Progenitor cell of endocrine pancreas (in vitro differentiated cells): Measurements from ENCODE around the gene KLHL28. TPM values are rescaled to one million over a fixed set of nuclear protein-coding genes. Genes with fewer than 3 reads are reported as not detected.
"Not testable (repeated sequence)": the region's sequence is repeated elsewhere in the genome, so short reads cannot be mapped to it uniquely, and the experiment has no call there.

Experiments used
- DNase-seq: peaks from one replicate; pipeline ENCODE4 v3.0.0; 2021; ENCODE audit warnings: low spot score; ENCODE audit not compliant: unreplicated experiment
- H3K27ac Mint-ChIP-seq: 2 replicates; pipeline ENCODE4 v1.8.0; 2021; ENCODE audit warnings: mild to moderate bottlenecking, moderate library complexity, mixed read lengths
- H3K27me3 Mint-ChIP-seq: 2 replicates; pipeline ENCODE4 v1.8.0; 2021; ENCODE audit warnings: mixed read lengths
- H3K36me3 Mint-ChIP-seq: 2 replicates; pipeline ENCODE4 v1.8.0; 2022; ENCODE audit warnings: mixed read lengths; ENCODE audit not compliant: insufficient read depth
- H3K4me1 Mint-ChIP-seq: 2 replicates; pipeline ENCODE4 v1.8.0; 2021; ENCODE audit warnings: low read depth, mixed read lengths
- H3K4me3 Mint-ChIP-seq: 2 replicates; pipeline ENCODE4 v1.8.0; 2021; ENCODE audit warnings: low read depth, mild to moderate bottlenecking, moderate library complexity, mixed read lengths
- H3K9me3 Mint-ChIP-seq: 2 replicates; pipeline ENCODE4 v1.8.0; 2021; ENCODE audit warnings: low read depth, mixed read lengths
- total RNA-seq: library from RNA; stranded (reverse); gene quantifications from 2 replicates; pipeline ENCODE4 v1.2.1, GENCODE V29; 2021
- TF ChIP-seq, protein P1 (sequence below): fragments of 200-600 bp; sonication (generic); IDR thresholded peaks from one replicate; pipeline ENCODE4 v1.5.0; 2021; ENCODE audit warnings: antibody characterized with exemption, mild to moderate bottlenecking; ENCODE audit not compliant: unreplicated experiment

The KLHL28 gene
- total RNA-seq, 1 donor from 2014 or later: 17.9 TPM

DNA sequence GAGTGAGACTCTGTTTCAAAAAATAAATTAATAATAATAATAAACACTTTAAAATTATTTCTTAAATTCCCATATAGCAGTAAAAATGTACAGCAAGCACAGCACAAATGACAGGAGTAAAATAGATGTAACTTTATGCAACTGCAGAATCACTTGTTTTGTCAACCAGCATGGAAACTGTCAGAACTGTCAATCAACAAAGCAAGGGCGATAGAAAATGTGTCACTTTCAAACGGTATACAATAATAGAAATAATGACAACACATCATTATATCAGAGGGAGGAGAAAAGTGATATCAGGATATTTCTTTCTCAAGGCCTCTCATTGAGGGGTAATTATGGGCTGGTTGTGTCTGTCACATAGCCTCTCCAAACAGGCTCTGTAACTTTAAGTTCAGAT is 68.2 kb downstream of the KLHL28 start:
- TF ChIP-seq, protein P1, sequence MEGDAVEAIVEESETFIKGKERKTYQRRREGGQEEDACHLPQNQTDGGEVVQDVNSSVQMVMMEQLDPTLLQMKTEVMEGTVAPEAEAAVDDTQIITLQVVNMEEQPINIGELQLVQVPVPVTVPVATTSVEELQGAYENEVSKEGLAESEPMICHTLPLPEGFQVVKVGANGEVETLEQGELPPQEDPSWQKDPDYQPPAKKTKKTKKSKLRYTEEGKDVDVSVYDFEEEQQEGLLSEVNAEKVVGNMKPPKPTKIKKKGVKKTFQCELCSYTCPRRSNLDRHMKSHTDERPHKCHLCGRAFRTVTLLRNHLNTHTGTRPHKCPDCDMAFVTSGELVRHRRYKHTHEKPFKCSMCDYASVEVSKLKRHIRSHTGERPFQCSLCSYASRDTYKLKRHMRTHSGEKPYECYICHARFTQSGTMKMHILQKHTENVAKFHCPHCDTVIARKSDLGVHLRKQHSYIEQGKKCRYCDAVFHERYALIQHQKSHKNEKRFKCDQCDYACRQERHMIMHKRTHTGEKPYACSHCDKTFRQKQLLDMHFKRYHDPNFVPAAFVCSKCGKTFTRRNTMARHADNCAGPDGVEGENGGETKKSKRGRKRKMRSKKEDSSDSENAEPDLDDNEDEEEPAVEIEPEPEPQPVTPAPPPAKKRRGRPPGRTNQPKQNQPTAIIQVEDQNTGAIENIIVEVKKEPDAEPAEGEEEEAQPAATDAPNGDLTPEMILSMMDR: no peak
- no peaks in the 10 kb centered on the region for H3K27me3 Mint-ChIP-seq
- H3K27ac Mint-ChIP-seq: no peak overlapping the region
- H3K9me3 Mint-ChIP-seq: peaks cover 6% of the 10 kb centered on the region
- peaks cover 3% of the 10 kb centered on the region for H3K36me3 Mint-ChIP-seq
- DNase-seq: no peak
- no peak overlapping the region for H3K4me3 Mint-ChIP-seq
- peaks cover 7% of the 10 kb centered on the region for H3K4me1 Mint-ChIP-seq

DNA sequence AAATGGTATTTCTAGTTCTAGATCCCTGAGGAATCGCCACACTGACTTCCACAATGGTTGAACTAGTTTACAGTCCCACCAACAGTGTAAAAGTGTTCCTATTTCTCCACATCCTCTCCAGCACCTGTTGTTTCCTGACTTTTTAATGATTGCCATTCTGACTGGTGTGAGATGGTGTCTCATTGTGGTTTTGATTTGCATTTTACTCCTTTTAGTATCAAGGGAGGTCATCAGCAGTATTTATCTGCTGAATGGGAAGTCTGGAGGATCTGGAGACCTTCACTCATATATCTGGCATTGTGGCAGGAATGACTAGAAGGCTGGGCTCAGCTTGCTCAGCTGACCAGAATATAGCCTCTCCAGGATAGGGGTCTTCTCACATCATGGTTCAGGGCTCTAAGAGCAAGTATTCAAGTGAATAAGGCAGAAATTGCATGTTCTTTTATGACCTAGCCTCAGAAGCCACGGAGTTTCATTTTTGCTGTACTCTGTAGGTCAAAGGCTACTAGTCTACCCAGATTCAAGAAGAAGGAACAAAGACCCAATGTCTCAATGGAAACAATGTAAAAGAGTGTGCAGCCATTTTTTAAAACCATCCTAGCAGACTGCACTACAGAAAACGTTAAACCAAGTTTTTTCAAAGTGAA is 69.9 kb downstream of the KLHL28 start:
- not testable (repeated sequence) for H3K36me3 Mint-ChIP-seq, DNase-seq, H3K9me3 Mint-ChIP-seq, H3K4me1 Mint-ChIP-seq, H3K4me3 Mint-ChIP-seq, H3K27ac Mint-ChIP-seq, H3K27me3 Mint-ChIP-seq

- Mint-ChIP-seq H3K9me3 (peaks cover 4% of the 10 kb centered on the region), H3K36me3 (no peaks in the 10 kb centered on the region), H3K4me3 (no peak overlapping the region), H3K27me3 (no peaks in the 10 kb centered on the region), H3K4me1 (no peaks in the 10 kb centered on the region), H3K27ac (no peak overlapping the region)
- TF ChIP-seq, protein P1: no peak
- DNase-seq: no peak
Measured at GRCh38 chr14:44889595-44890471, 71.9 kb downstream of the KLHL28 start.

DNA sequence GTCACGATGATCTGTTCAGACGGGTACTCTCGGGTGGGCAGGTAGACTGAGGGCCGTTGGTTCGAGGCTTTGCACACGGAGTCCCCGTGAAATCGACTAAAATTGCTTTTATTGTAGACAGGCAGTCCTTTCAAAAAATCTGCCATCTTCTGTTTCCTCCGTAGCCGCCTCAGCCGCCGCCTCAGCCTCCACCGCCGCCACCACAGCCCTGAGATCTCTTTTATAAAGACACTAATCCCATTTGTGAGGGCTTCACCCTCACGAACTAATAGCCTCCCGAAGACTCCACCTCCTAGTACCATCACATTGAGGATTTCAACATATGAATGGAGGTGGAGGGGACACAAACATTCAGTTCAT is 74.2 kb downstream of the KLHL28 start:
- H3K4me3 Mint-ChIP-seq: no peak overlapping the region
- peaks cover 14% of the 10 kb centered on the region for H3K9me3 Mint-ChIP-seq
- no peak overlapping the region for H3K27ac Mint-ChIP-seq
- no peaks in the 10 kb centered on the region for H3K4me1 Mint-ChIP-seq
- TF ChIP-seq, protein P1: no peak
- H3K27me3 Mint-ChIP-seq: no peaks in the 10 kb centered on the region
- peaks cover 1% of the 10 kb centered on the region for H3K36me3 Mint-ChIP-seq
- DNase-seq: no peak

DNA sequence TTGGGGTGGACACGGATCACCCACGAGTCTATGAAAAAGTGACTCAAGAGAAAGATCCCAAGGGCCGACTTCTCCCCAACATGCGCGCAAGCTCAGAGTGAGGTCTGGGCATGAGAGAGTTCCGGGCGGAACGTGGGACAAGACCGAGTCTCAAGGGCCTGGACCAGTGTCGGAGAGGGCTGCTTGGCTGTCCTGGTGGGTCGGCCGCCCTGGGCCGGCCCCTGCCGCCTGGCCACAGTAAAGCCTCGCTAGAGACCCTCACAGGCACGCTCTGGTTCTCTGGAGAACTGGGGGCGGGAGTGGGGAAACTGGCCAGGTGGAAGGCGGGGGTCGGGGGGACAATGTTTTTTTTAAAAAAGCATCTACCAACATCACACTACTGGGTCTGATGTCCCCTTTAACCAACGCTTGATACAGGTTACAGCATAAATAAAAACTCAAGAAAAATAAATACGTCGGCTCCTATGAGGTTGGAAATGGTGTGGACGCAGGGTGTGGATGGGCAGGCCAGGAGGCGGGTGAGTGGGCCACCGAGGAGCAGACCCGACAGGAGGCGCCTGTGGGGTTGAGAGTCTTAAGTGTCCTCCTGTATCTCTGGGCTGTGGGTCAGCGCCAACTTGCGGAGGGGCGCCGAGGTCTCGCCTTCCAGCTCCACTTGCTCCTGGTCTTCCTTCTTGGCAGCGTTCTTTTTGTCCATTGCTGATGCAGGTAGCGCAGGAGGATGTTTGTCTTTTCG is 74.7 kb downstream of the KLHL28 start:
- Mint-ChIP-seq H3K27ac (no peak overlapping the region), H3K4me1 (no peaks in the 10 kb centered on the region), H3K27me3 (no peaks in the 10 kb centered on the region), H3K4me3 (no peak overlapping the region), H3K36me3 (peaks cover 1% of the 10 kb centered on the region), H3K9me3 (peaks cover 19% of the 10 kb centered on the region)
- DNase-seq: no peak
- TF ChIP-seq, protein P1: no peak
